Colonic mucosa (tissue), 4 donors: ENCODE results near the gene SMTNL2. TPM values are rescaled to one million over a fixed set of nuclear protein-coding genes. Genes with fewer than 3 reads are reported as not detected.
A peak's percentile ranks its signal among the peaks of the same experiment; 100 is the strongest.

Experiments used
- DNase-seq: peaks from one replicate; pipeline ENCODE4 v3.0.0-alpha.2; 2020
- H3K27ac ChIP-seq: fragments of 200-600 bp; one replicate; pipeline ENCODE4 v1.8.0; 2021
- H3K27me3 ChIP-seq: fragments of 200-600 bp; one replicate; pipeline ENCODE4 v1.8.0; 2021
- H3K36me3 ChIP-seq: fragments of 200-600 bp; one replicate; pipeline ENCODE4 v1.8.0; 2021
- H3K4me1 ChIP-seq: fragments of 200-600 bp; one replicate; pipeline ENCODE4 v1.8.0; 2021; ENCODE audit warnings: mild to moderate bottlenecking
- H3K4me3 ChIP-seq: fragments of 200-600 bp; one replicate; pipeline ENCODE4 v1.8.0; 2021
- H3K9ac ChIP-seq, 2 donors: one replicate each; pipeline ENCODE4 v1.7.0; 2013; ENCODE audit warnings: control low read depth in 2 of 2, low read depth in 2 of 2, low read length in 2 of 2
- H3K9me3 ChIP-seq: fragments of 200-600 bp; one replicate; pipeline ENCODE4 v1.8.0; 2021
- intact Hi-C: fragments of 100-400 bp; cut with DNase I; formaldehyde crosslinking; loops from one replicate; pipeline ENCODE4 v1.14.1; 2022
- total RNA-seq, 2 donors: library from RNA; stranded (reverse); fragmentation: NEBNext Ultra II Directional in 1 of 2; extraction: Animal tissue kit (Norgen Biotek cat#: 25700) in 1 of 2; gene quantifications; one replicate each; pipeline ENCODE4 v1.2.1, GENCODE V29; 2021
- TF ChIP-seq, protein P1 (sequence below): fragments of 200-600 bp; IDR thresholded peaks from one replicate; pipeline ENCODE4 v1.8.0; 2022; ENCODE audit warnings: antibody characterized with exemption, mild to moderate bottlenecking
- donor health status: healthy.
- donor health status: DM: no; HTN: no; CAD: no.
- donor health status: DM: no; HTN: no; CAD: no.

Gene SMTNL2
- total RNA-seq, 2 donors from 2014 or later, result 0.27 TPM; not detected in 1

GRCh38 chr17:4553669-4554068 is 30.7 kb upstream of the SMTNL2 start:
- TF ChIP-seq, protein P1, sequence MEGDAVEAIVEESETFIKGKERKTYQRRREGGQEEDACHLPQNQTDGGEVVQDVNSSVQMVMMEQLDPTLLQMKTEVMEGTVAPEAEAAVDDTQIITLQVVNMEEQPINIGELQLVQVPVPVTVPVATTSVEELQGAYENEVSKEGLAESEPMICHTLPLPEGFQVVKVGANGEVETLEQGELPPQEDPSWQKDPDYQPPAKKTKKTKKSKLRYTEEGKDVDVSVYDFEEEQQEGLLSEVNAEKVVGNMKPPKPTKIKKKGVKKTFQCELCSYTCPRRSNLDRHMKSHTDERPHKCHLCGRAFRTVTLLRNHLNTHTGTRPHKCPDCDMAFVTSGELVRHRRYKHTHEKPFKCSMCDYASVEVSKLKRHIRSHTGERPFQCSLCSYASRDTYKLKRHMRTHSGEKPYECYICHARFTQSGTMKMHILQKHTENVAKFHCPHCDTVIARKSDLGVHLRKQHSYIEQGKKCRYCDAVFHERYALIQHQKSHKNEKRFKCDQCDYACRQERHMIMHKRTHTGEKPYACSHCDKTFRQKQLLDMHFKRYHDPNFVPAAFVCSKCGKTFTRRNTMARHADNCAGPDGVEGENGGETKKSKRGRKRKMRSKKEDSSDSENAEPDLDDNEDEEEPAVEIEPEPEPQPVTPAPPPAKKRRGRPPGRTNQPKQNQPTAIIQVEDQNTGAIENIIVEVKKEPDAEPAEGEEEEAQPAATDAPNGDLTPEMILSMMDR, result no peak
- intact Hi-C loops, result no loop called here
- H3K4me1 ChIP-seq, result peaks cover 9% of the 10 kb centered on the region
- H3K4me3 ChIP-seq, result no peak overlapping the region
- H3K27ac ChIP-seq, result no peak overlapping the region
- no peak for DNase-seq
- H3K9ac ChIP-seq, result peak overlapping the region in 1 of 2 donors; percentile 18
- H3K27me3 ChIP-seq, result no peaks in the 10 kb centered on the region
- H3K9me3 ChIP-seq, result no peaks in the 10 kb centered on the region
- peaks cover 12% of the 10 kb centered on the region for H3K36me3 ChIP-seq

DNA sequence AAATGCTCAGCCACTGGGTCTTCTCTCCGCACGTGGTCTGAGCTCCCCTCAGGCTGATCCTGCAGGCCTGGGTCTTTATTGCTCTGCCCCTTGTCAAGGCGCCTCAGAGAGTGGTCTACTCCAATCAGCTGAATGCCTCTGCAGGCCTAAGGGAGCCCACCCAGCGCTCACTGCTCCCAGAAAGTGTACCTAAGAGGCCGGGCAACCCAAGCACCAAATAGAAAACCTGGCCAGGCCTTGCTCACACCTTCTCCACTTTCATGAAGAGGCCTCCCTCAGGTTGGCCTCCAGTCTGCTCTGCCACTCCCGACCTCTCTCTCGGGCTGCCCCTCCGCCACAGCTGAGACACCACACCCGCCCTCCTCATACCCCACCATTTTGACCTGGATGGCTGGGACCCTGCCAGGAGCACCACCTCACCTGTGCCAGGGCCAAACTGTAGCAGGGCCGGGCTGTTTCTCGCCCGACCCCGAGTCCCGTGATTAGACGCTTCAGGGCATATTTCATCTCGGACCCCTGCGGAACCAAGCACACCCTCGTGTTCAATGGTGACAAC is 29.8 kb upstream of the SMTNL2 start:
- Histone ChIP-seq H3K4me3 (peak overlapping the region; percentile 75), H3K9ac (peak overlapping the region; percentile 86 to 88), H3K9me3 (no peaks in the 10 kb centered on the region), H3K27me3 (no peaks in the 10 kb centered on the region), H3K4me1 (peaks cover 9% of the 10 kb centered on the region), H3K36me3 (peaks cover 9% of the 10 kb centered on the region), H3K27ac (no peak overlapping the region)
- DNase-seq, result no peak
- TF ChIP-seq, protein P1, result no peak
- intact Hi-C loops, result no loop called here

DNA sequence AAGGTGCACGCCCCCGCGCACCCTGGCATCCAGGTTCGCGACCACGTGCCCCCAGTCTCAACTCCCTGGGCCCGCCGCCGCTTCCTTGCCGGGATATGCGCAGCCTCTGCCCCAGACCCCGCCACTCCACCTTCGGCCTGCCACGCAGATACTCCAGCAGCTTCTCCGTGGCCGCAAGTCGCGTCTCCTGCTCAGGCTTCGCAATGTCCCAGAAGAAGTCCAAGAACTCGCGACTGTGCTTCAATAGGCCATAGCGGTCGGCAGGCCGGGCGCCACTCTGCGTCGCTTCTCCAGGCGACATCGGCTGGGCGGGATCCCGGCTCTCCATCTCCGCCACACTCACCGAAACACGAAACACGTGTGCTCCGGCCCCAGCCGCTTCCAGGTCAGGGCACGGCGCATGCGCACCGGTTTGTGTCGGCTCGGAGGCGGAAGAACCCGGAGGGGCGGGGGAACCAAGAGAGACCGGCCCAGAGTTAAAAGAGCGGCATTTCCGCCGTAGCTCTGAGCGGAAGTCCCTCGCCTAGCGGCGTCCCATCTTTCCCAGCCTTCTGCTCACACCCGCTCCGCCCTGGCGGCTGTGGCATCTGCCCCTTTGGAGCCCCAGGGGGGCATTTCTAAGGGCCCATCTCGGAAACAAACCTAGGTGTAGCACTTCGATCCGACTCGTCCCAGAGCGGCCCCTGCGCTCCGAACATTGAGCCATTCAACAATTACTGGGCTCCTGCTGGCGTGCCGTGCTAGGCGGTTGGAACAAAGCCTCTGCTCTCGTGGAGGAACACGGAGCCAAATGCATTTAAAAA is 29.1 kb upstream of the SMTNL2 start, which contains the start of gene MYBBP1A:
Gene MYBBP1A, minus strand, starts transcription at position 388 of the 803 bp plus-strand sequence. Its CDS starts 60 bp downstream, at position 328.
- Histone ChIP-seq H3K9me3 (no peaks in the 10 kb centered on the region), H3K27me3 (no peaks in the 10 kb centered on the region), H3K4me1 (peaks cover 9% of the 10 kb centered on the region), H3K4me3 (peak within 1 kb of the TSS; percentile 75), H3K9ac (peak within 1 kb of the TSS; percentile 86 to 88), H3K27ac (peak within 1 kb of the TSS; percentile 78), H3K36me3 (peaks cover 9% of the 10 kb centered on the region)
- peak; percentile 98 for DNase-seq
- TF ChIP-seq, protein P1, result no peak
- intact Hi-C loops, result loop anchor here (5.0 kb wide), 1 partner anchor 133 kb away; no protein-coding TSS in a partner anchor

- H3K9ac ChIP-seq, result peak overlapping the region in 1 of 2 donors; percentile 88
These were observed 28.2 kb upstream of the SMTNL2 start for GRCh38 chr17:4555873-4556759.

More at GRCh38 chr17:4555873-4556759, 28.2 kb upstream of the SMTNL2 start:
- Histone ChIP-seq H3K36me3 (peaks cover 9% of the 10 kb centered on the region), H3K27me3 (no peaks in the 10 kb centered on the region), H3K4me3 (peak overlapping the region; percentile 75), H3K27ac (peak overlapping the region; percentile 78), H3K4me1 (peaks cover 13% of the 10 kb centered on the region), H3K9me3 (no peaks in the 10 kb centered on the region)
- TF ChIP-seq, protein P1, result no peak
- DNase-seq, result no peak
- intact Hi-C loops, result loop anchor here (5.0 kb wide), 1 partner anchor 134 kb away; no protein-coding TSS in a partner anchor
